ENCODE results near the gene ZNF654.
"Not testable (repeated sequence)": the region's sequence is repeated elsewhere in the genome, so short reads cannot be mapped to it uniquely, and the experiment has no call there.

Gene ZNF654

DNA sequence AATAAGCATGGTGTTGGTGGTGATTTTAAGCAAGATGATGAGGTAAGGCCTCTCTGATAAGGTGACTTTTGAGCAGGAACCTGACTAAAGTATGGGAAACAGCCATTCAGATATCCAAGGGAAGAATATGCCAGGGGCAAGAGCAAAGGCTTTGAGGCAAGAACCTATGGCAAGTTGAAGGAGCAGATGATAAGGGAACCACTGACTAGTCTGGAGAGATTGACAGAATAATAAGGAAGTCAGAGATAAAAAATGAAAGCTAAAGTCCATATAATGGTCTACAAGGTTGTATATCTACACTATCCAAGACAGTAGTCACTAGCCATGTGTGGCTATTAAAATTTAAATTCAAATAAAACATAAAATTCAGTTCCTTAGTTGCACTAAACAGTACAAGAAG is 88.2 kb downstream of the ZNF654 start:
- DNase-seq, result no peak

DNA sequence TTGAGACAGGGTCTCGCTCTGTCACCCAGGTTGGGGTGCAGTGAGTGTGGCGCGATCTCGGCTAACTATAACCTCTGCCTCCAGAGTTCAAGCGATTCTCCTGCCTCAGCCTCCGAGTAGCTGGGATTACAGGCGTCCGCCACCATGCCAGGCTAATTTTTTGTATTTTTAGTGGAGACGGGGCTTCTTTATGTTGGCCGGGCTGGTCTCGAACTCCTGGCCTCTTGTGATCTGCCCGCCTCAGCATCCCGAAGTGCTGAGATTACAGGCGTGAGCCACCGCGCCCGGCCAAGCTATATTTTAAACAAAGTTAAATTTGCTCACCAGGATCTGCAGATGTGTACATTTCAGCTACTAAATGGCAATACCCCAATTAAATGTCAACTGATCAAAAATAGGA is 89.6 kb downstream of the ZNF654 start:
- no peak for DNase-seq

DNA sequence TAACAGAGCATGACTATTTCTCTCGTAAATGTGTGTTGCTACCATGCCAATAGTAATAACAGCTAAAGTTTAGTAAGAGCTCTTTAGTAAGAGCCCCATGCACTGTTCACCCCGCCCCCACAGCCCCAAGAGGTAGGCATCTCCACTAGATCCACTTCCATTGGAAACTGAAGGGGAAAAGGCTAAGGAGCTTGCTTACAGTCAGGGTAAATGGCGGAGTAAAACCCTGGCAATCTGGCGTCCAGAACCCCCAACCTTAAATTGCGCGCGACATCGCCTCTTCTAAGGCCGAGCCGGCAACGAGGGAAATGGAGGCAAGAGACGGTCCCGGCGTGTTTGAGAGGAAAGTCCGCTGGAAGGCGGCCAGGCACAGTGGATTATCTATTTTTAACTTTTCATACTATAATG is 90.0 kb downstream of the ZNF654 start:
- DNase-seq, result no peak

DNA sequence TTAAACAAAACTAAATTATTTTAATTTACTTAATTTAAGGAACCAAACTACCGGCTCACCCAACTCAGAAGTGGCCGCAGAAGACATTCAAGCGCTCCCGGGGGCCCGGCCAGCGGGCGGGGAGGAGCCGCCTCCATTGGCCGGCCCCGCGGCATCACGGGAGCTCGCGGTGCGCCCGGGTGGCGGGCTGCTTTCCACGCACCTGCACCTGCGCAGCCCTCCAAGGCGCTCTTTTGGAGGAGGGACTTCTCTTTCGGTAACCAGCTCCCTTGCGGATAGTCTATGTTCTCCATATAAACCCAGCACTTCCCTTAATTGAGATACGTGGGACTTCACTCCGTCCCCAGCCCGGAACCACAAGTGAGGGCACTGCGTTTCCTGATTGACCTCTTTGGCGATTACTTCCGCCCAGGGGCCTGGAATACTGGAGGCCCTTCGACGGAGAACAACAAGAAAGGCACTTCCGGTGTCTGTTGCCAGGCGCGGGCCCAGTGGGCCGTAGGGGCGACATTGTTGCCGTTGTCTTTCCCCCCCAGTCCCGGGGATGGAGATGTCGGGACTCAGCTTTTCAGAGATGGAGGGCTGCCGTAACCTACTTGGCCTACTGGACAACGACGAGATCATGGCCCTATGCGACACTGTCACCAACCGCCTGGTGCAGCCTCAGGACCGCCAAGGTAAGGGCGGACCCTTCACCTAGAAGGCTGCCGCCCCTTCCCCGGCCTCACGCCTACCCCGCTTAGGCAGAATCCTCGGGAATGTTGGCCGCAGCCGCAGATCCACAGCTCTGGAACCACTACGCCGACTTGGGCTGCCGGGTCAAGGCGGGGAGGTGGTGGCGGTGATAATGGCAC is 90.7 kb downstream of the ZNF654 start, which contains the start of gene C3orf38:
TSS of gene C3orf38 (plus strand) at position 451 of the 854 bp plus-strand sequence. CDS start at position 545, 94 bp downstream.
- DNase-seq, result peak; percentile 91

DNA sequence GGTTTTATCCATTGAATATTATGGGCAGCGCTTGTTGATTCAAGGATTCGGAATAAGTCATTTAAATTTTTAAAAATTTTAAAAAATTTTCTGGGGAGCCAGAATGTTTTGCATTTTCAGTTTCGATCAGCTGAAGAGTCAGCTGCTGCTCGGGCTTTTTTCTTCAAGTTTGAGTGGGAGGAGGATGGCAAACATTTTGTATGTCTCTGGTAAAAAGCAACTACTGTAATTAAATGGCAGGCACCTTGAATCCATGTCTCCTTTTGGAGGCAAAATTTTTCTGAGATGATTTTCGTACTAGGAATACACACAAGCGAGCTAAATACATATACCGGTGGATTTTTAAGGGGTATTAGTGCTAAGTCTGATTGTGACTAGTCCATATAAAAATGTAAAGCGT is 91.3 kb downstream of the ZNF654 start:
- no peak for DNase-seq

DNA sequence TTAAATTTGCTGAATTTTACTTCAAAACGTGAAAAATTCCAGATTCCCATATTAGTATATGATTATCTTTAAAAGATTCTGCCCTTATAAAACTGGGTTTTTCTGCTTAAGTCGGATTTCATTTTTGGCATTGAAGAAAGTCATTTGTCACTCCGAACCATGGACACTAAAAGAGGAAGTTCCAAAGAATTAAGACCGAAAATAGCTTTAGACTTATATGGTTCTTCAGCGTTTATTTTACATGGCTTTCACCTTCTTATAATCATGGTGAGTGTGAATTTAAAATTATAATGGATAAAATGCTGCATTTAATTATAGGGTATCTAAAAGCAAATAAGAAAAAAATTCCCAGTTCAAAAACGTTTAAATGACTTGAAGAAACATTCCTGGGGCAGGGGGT is 91.8 kb downstream of the ZNF654 start:
- DNase-seq, result no peak

DNA sequence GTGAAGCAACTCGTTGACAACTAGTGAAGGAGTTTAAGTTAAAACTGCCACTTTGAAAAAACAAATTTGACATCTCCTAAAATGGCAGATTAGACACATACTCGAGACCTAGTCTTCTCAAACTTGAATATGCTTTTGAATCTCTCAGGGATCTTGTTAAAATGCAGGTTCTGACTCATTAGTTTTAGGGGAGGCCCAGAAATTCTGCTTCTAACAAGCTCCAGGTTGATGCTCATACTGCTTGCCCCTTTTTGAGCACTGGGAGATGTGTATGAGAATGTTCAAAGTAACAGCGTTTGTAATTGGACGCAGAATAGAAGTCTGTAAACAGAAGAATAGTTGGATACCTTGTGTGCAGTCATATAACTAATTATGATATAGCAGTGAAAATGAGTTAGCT is 92.3 kb downstream of the ZNF654 start:
- no peak for DNase-seq

DNA sequence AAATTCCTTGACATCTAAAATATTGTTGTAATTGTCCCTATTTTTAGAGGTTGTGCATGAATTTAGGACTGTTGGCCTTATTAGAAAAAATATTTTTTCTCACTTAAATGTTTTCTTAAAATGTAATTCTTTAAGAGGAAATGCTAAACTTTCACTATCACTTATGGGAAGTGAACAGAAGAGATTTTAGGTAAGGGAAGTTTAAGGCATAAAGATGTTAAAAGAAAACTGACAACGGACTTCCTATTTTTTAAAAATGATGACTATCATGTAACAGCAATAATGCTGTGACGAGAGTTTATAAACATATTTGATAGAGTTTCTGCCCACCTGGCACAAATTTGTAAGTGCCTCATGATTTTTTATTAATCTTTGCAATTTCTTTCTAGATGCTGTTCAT is 93.8 kb downstream of the ZNF654 start:
- DNase-seq, result no peak

DNA sequence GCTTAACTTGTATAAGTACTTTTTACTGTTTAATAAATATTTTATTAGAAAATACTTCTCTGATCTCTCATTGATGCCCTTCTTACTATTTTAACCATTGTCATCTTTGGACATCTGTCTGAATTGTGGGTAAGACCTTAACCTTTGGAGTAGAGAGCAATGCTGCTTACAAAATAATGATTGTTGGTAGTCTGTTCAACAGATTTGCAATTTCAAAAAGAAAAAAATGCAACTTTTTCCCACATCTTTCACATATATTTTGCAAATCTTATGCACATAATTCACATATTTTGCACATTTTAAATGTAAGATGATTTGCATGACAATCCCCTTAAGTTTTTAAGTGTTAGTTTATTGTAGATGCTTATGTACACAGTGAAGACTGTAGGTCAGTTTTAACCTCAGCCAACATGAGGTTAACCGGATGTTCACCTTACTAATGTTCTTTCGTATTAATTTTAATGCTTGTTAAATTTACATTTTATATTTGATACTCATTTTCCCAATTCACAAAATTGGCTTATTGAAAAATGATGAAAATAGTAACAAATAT is 107.4 kb downstream of the ZNF654 start:
- no peak for DNase-seq

DNA sequence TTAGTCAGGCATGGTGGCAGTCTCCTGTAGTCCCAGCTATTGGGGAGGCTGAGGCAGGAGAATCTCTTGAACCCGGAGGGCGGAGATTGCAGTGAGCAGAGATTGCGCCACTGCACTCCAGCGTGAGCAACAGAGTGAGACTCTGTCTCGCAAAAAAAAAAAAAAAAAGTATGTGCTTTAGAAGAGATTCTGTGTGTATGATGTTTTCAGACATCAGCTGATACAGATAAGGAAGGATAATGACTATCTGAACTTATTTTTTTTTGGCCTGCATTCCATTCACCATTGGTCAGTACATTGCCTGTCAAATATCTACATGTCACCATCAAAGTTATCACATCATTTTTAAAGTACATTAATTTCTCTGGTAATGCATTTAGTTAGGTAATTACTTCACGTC is 108.1 kb downstream of the ZNF654 start:
- no peak for DNase-seq

DNA sequence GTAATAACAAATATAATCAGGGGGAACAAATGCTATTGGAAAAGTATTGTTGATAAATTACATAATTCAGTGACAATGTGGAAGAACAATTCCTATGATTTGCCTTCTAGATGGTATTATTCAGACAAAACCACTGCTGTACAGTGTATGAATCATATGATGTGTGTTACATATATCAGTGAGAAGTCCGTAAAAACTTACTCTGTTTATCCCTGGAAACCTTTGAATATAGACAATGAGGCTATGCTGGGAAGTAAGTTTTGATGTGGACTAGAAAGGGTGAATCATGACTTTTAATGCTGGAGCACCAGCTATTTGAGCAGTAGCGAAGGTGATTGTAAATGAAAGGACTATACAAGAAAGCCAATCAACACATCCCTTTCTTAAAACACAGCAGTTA is 108.6 kb downstream of the ZNF654 start:
- no peak for DNase-seq

DNA sequence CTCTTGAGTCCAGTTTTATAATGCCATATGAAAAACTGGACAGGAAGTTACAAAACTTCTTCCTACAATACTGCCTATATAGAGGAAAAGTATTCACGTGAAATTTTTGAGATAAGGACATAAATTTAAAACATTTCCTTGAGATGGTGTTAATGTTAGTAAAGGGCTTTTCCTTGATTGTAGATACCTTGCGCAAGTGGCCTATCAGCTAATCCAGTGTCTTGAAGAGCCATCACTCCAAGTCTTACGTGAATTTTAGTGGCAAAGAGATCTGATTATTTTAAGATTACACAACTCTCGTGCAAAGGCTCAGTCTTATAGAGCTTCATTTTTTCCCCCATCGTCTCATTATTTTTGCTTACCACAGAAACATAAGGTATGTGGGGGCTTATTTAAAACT is 109.1 kb downstream of the ZNF654 start:
- no peak for DNase-seq

DNA sequence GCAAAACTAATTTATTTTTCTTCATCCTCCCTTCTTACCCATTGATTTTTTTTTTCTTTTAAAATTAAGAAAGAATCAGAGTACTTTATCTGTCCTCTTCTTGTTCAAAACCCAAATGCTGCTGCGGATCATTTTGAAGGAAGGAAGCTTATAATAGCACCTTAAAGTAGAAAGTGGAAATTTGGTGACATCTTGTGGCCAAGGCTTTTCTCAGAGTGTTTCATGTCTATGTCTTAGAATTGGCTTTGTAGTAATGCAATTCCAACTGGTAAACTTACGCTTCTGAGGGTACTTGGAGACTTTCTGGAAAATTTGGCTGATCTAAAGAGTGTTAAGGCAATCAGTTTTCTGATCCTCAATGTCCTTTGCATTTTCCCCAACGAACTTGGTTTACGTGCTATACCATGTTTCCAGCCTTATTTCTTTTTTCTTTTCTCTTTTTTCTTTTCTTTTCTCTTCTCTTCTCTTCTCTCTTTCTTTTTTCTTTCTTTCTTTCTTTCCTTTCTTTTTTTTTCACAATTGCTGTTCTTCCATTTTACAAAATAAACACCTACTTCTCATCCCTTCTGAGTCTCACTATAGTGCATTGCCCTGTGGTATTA is 121.4 kb downstream of the ZNF654 start:
- no peak for DNase-seq

DNA sequence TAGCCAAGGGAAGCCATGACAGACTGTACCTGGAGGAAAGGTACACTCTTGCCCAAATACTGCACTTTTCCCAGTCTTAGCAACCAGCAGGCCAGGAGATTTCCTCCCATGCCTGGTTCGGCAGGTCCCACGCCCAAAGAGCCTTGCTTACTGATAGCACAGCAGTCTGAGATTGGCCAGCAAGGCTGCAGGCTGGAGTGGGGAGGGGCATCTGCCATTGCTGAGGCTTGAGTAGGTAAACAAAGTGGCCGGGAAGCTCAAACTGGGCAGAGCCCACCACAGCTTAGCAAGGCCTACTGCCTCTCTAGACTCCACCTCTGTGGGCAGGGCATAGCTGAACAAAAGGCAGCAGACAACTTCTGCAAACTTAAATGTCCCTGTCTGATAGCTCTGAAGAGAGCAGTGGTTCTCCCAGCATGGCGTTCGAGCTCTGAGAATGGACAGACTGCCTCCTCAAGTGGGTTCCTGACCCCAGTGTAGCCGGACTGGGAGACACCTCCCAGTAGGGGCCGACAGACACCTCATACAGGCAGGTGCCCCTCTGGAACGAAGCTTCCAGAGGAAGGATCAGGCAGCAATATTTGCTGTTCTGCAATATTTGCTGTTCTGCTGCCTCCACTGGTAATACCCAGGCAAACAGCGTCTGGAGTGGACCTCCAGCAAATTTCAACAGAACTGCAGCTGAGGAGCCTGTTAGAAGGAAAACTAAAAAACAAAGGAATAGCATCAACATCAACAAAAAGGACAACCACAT is 123.3 kb downstream of the ZNF654 start:
- DNase-seq, result not testable (repeated sequence)

DNA sequence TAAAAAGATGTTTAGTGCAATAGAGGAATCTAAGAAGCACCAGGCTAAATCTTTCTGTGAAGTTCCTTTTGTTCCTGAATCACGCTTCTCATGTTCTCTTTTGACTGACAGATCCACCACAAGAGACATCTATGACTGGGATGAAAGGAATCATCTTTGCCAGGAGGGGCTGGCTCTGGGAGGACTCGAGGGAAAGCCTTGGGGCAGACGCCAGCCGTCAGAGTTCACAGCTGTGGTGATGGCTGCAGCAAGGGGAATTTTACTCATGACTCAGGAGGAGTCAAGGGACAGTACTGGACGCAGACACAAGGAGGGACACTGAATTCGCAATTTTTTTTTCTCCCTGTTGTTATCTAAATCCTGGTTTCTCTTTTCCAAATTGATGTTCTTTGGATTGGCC is 129.4 kb downstream of the ZNF654 start:
- no peak for DNase-seq

DNA sequence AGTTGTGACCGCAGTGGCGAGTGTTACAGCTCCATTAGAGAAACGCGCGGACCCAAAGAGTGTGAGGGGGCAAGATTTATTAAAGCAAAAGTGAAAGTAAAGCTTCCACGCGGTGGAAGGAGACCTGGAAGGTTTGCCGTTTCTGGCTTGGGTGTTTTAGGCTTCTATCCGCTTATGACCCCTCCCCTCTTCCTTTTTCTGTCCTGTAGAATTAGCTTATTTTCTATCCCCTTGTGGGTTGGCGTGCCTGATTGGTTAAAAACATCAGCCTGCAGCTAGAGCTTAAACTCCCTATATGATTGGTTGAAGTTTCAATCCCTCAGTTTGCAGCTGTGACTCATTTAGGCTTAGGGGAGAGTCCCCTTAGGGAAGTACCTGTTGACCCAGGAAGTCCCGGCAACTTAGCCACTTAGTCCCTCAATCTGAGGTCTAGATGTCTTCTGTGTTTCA is 130.3 kb downstream of the ZNF654 start:
- no peak for DNase-seq

DNA sequence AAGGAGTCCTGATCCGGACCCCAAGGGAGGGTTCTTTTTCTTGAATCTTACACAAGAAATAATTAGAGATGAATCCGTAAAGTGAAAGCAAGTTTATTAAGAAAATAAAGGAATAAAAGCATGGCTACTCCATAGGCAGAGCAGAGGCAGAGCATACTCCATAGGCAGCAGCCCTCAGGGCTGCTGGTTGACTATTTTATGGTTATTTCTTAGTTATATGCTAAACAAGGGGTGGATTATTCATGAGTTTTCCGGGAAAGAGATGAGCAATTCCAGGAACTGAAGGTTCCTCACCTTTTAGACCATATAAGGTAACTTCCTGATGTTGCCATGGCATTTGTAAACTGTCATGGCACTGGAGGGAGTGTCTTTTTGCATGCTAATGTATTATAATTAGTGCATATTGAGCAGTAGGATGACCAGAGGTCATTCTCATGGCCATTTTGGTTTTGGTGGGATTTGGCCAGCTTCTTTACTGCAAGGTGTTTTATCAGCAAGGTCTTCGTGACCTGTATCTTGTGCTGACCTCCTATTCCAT is 132.9 kb downstream of the ZNF654 start:
- DNase-seq, result no peak

DNA sequence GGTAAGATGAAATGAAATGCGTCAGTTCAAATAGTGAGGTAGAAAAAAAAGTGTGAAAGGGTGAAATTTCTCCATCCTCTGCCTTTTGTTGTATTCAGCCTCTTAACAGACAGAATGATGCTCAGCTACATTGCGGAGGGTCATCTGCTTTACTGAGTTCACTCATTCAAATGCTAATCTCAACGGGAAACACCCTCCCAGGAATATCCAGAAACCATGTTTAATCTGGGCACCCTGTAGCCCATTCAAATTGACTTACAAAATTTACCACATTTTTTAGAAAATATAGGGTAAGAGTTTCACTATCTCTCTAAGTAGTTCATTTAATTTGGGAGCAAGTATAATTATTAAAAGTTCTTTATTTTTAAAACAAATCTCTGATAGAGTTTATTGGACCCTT is 133.6 kb downstream of the ZNF654 start:
- no peak for DNase-seq
